Ureter (tissue), 1 donor: ENCODE measurements around the gene SLC7A1. TPM values are rescaled to one million over a fixed set of nuclear protein-coding genes. Genes with fewer than 3 reads are reported as not detected.
A peak's percentile ranks its signal among the peaks of the same experiment; 100 is the strongest.

Experiments used
- DNase-seq: peaks from one replicate; pipeline ENCODE4 v3.0.0-alpha.2; 2020; ENCODE audit warnings: low spot score
- total RNA-seq: library from RNA; stranded (reverse); gene quantifications from one replicate; pipeline ENCODE4 v1.2.4, GENCODE V29; 2023
- donor health status: DM: yes; HTN: yes; CAD: no.

The SLC7A1 gene
- total RNA-seq, 1 donor from 2014 or later = 84.8 TPM

- DNase-seq = no peak
Measured at GRCh38 chr13:29530901-29531300, 64.6 kb downstream of the SLC7A1 start.

- DNase-seq = no peak
Measured at GRCh38 chr13:29529754-29530153, 65.7 kb downstream of the SLC7A1 start.

GRCh38 chr13:29527916-29528315 lies 67.6 kb downstream of the SLC7A1 start:
- no peak for DNase-seq

GRCh38 chr13:29527511-29527910 lies 68.0 kb downstream of the SLC7A1 start:
- no peak for DNase-seq

GRCh38 chr13:29526741-29527140 lies 68.7 kb downstream of the SLC7A1 start:
- no peak for DNase-seq

GRCh38 chr13:29525757-29526156 lies 69.7 kb downstream of the SLC7A1 start:
- no peak for DNase-seq

GRCh38 chr13:29524641-29525040 lies 70.8 kb downstream of the SLC7A1 start:
- no peak for DNase-seq

- DNase-seq = peak; percentile 60
Measured at GRCh38 chr13:29524176-29524575, 71.3 kb downstream of the SLC7A1 start.

GRCh38 chr13:29523199-29523961 lies 72.1 kb downstream of the SLC7A1 start:
- no peak for DNase-seq

GRCh38 chr13:29522044-29522685 lies 73.3 kb downstream of the SLC7A1 start:
- no peak for DNase-seq

GRCh38 chr13:29521336-29521735 lies 74.2 kb downstream of the SLC7A1 start:
- no peak for DNase-seq

- no peak for DNase-seq
Measured at GRCh38 chr13:29520671-29521070, 74.8 kb downstream of the SLC7A1 start.

- DNase-seq = no peak
Measured at GRCh38 chr13:29519921-29520320, 75.6 kb downstream of the SLC7A1 start.

- no peak for DNase-seq
Measured at GRCh38 chr13:29516880-29517279, 78.6 kb downstream of the SLC7A1 start.

- no peak for DNase-seq
Measured at GRCh38 chr13:29516012-29516411, 79.5 kb downstream of the SLC7A1 start.

- DNase-seq = no peak
Measured at GRCh38 chr13:29515372-29515771, 80.1 kb downstream of the SLC7A1 start.

GRCh38 chr13:29514720-29515310 lies 80.7 kb downstream of the SLC7A1 start:
- DNase-seq = no peak

GRCh38 chr13:29513981-29514719 lies 81.3 kb downstream of the SLC7A1 start:
- DNase-seq = no peak

GRCh38 chr13:29513002-29513980 lies 82.2 kb downstream of the SLC7A1 start:
- no peak for DNase-seq

- DNase-seq = no peak
Measured at GRCh38 chr13:29511980-29512379, 83.5 kb downstream of the SLC7A1 start.
